Keratinocyte (primary cell): Measurements from ENCODE around the gene SMNDC1. TPM values are rescaled to one million over a fixed set of nuclear protein-coding genes. Genes with fewer than 3 reads are reported as not detected.

Experiments used
- DNase-seq: peaks from one replicate; pipeline ENCODE4 v3.0.0-alpha.2; 2011; ENCODE audit warnings: low read depth, missing footprints, low spot score
- FAIRE-seq: peaks from 2 replicates; lab custom pipeline; 2011; peaks lifted over from hg19 to GRCh38; lab: Jason Lieb, UNC
- H2AFZ ChIP-seq: 2 replicates; pipeline ENCODE4 v1.6.0; 2012; ENCODE audit warnings: low read length, control low read depth, inconsistent platforms; ENCODE audit not compliant: control insufficient read depth
- H3K27ac ChIP-seq: 2 replicates; pipeline ENCODE4 v1.5.1; 2011; ENCODE audit warnings: low read length; ENCODE audit not compliant: control insufficient read depth, insufficient read depth
- H3K27me3 ChIP-seq: 3 replicates; pipeline ENCODE4 v1.6.0; 2011; ENCODE audit warnings: low read length; ENCODE audit not compliant: control insufficient read depth, insufficient read depth; ENCODE audit errors: extremely low read depth
- H3K36me3 ChIP-seq, 2 experiments: 2 replicates in 1 of 2; 3 replicates in 1 of 2; pipeline ENCODE4 v1.5.1; 2011; ENCODE audit warnings: low read length in 2 of 2, mild to moderate bottlenecking in 1 of 2; ENCODE audit not compliant: control insufficient read depth in 2 of 2, insufficient read depth in 2 of 2; ENCODE audit errors: extremely low read depth in 1 of 2
- H3K4me1 ChIP-seq: 3 replicates; pipeline ENCODE4 v1.5.1; 2011; ENCODE audit warnings: low read length; ENCODE audit not compliant: control insufficient read depth, insufficient read depth; ENCODE audit errors: extremely low read depth
- H3K4me2 ChIP-seq: 3 replicates; pipeline ENCODE4 v1.6.0; 2011; ENCODE audit warnings: low read depth, low read length; ENCODE audit not compliant: control insufficient read depth, insufficient read depth; ENCODE audit errors: extremely low read depth
- H3K4me3 ChIP-seq, 3 experiments: fragments of 200-600 bp in 1 of 3; sonication (generic) in 1 of 3; 2 replicates in 2 of 3; 3 replicates in 1 of 3; pipeline ENCODE4 v1.5.1; 2011 to 2016; ENCODE audit warnings: low read length in 3 of 3, mild to moderate bottlenecking in 3 of 3, control low read depth in 2 of 3, inconsistent platforms in 1 of 3, low read depth in 1 of 3, mixed read lengths in 1 of 3, mixed run types in 1 of 3, moderate library complexity in 1 of 3; ENCODE audit not compliant: control insufficient read depth in 2 of 3, insufficient read depth in 2 of 3; ENCODE audit errors: extremely low read depth in 1 of 3
- H3K79me2 ChIP-seq: 2 replicates; pipeline ENCODE4 v1.6.0; 2012; ENCODE audit warnings: low read length; ENCODE audit not compliant: control insufficient read depth, insufficient read depth
- H3K9ac ChIP-seq: 3 replicates; pipeline ENCODE4 v1.6.0; 2011; ENCODE audit warnings: low read length; ENCODE audit not compliant: control insufficient read depth, insufficient read depth; ENCODE audit errors: extremely low read depth
- H3K9me1 ChIP-seq: 3 replicates; pipeline ENCODE4 v1.6.0; 2011; ENCODE audit warnings: low read length; ENCODE audit not compliant: control insufficient read depth, insufficient read depth; ENCODE audit errors: extremely low read depth
- H3K9me3 ChIP-seq: 2 replicates; pipeline ENCODE4 v1.5.1; 2012; ENCODE audit warnings: low read depth, low read length; ENCODE audit not compliant: control insufficient read depth
- H4K20me1 ChIP-seq: 3 replicates; pipeline ENCODE4 v1.6.0; 2011; ENCODE audit warnings: low read length; ENCODE audit not compliant: control insufficient read depth, insufficient read depth; ENCODE audit errors: extremely low read depth
- EZH2 ChIP-seq: IDR thresholded peaks from one replicate; pipeline ENCODE4 v1.6.1; 2012; ENCODE audit warnings: inconsistent platforms, mild to moderate bottlenecking, low read length, moderate library complexity
- dilution Hi-C: fragments of 300-500 bp; cut with MboI; formaldehyde crosslinking; loops from one replicate; pipeline ENCODE4 v1.7.0; 2020; ENCODE audit warnings: low sequenced_read_pairs; ENCODE audit not compliant: extremely low pct_ligation_motif_present
- polyA plus RNA-seq, 5 experiments: library from polyadenylated mRNA; depleted of rRNA in 3 of 5; stranded (reverse) in 3 of 5; stranded (forward) in 1 of 5; unstranded in 1 of 5; fragments of >200 nt; gene quantifications; 1 replicate in 1 of 5; 2 replicates in 3 of 5; 3 replicates in 1 of 5; pipeline versions ENCODE4 v1.2.1 to v1.2.3, GENCODE V29; 2011 to 2012; ENCODE audit warnings: missing spikeins in 2 of 5, low read depth in 1 of 5, low replicate concordance in 1 of 5
- TF ChIP-seq, protein P1 (sequence below), 3 experiments: IDR thresholded peaks in 1 of 3; conservative IDR thresholded peaks in 1 of 3; optimal IDR thresholded peaks in 1 of 3; 2 replicates in 2 of 3; 3 replicates in 1 of 3; pipeline versions ENCODE3 to v1.5.1; 2011; ENCODE audit warnings: low read length in 3 of 3, mild to moderate bottlenecking in 3 of 3, moderate library complexity in 2 of 3, control low read depth in 1 of 3, inconsistent platforms in 1 of 3; ENCODE audit not compliant: insufficient read depth in 2 of 3; ENCODE audit errors: extremely low read depth in 1 of 3

The SMNDC1 gene
- polyA plus RNA-seq, 1 donor (not counting 4 experiments of a cell fraction or from before 2014, with no cell fraction given), result 19.8 TPM

DNA sequence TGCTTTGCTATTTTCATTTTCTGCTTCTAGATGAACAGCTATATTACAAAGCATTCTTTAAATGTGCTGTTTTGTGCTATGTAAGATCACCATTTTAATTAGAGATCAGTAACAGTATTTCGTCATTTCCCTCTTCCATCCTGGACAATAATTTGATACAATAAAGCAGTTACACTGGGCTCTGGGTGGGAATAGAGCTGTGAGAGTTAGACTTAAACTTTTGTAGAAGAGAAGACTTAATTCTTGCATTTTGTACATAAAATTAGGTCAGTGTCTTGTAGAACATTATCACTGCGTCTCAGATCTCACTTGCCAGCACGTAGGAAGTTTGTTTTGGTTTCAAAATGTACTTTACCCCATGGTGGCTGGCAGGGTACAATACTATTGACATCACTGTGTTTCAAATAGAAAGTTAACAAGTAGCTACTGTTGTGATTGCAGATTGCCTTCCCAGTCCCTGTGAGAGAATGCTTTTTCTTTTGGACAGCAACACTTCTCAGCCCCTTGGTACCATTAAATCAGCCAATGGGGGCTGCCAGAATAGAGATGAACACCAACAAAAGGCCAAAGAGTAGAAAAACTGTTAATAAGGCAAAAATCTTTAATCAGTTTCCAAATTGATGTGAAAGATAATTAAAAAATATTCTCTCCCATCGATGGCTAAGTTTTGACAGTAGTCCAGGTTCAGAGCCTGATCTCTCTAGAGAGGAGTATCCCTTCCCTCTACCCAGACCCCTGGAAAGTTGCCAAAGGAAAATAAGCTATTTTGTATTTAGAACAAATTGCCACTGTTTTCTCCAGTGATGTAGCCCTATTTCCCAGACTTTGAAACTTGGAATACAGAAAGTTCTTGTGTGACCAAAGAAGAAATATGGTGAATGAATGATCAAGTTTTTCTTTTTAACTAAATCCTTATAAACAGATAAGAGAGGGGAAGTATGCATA lies 35.1 kb downstream of the SMNDC1 start:
- no peaks in the 10 kb centered on the region for H3K9me1 ChIP-seq
- no peaks in the 10 kb centered on the region for H3K9me3 ChIP-seq
- no peaks in the 10 kb centered on the region for H4K20me1 ChIP-seq
- DNase-seq (no peak), FAIRE-seq (no peak)
- H2AFZ ChIP-seq, result no peak overlapping the region
- H3K4me1 ChIP-seq, result no peaks in the 10 kb centered on the region
- H3K79me2 ChIP-seq, result no peaks in the 10 kb centered on the region
- no peaks in the 10 kb centered on the region for H3K36me3 ChIP-seq
- H3K4me2 ChIP-seq, result peak overlapping the region; percentile 24
- no peak for TF ChIP-seq EZH2
- TF ChIP-seq, protein P1, sequence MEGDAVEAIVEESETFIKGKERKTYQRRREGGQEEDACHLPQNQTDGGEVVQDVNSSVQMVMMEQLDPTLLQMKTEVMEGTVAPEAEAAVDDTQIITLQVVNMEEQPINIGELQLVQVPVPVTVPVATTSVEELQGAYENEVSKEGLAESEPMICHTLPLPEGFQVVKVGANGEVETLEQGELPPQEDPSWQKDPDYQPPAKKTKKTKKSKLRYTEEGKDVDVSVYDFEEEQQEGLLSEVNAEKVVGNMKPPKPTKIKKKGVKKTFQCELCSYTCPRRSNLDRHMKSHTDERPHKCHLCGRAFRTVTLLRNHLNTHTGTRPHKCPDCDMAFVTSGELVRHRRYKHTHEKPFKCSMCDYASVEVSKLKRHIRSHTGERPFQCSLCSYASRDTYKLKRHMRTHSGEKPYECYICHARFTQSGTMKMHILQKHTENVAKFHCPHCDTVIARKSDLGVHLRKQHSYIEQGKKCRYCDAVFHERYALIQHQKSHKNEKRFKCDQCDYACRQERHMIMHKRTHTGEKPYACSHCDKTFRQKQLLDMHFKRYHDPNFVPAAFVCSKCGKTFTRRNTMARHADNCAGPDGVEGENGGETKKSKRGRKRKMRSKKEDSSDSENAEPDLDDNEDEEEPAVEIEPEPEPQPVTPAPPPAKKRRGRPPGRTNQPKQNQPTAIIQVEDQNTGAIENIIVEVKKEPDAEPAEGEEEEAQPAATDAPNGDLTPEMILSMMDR (optimal IDR thresholded peaks at IDR 0.05 in 1 of 3, IDR thresholded peaks at IDR 0.05 in 1 of 3, conservative IDR thresholded peaks at IDR 0.05 in 1 of 3; ENCODE audit: extremely low read depth in 1 of 3, insufficient read depth in 2 of 3, low read length in 3 of 3), result no peak
- dilution Hi-C loops, result no loop called here
- H3K9ac ChIP-seq, result no peak overlapping the region
- H3K27me3 ChIP-seq, result no peaks in the 10 kb centered on the region
- H3K27ac ChIP-seq, result no peak overlapping the region
- no peak overlapping the region for H3K4me3 ChIP-seq

DNA sequence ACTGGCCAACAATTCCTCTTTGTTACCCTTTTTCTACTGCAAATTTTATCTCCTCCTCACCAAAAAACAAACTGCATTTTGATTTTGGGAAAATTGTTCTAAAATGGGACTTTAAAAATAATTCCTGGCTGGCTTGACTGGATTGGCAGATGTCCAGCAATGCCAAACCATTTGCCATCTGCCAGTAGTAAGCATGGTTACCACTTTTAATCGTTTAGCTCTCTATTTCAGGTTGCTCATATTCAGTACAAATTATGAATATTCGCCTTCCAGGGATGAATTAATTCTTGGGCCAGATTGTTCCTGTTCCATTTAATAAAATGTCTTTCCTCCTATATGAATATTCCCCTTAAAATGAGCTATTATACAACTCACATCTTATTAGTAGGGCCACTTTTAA lies 35.7 kb downstream of the SMNDC1 start:
- Histone ChIP-seq H3K36me3 (no peaks in the 10 kb centered on the region), H3K27me3 (no peaks in the 10 kb centered on the region), H3K4me1 (no peaks in the 10 kb centered on the region), H3K9me1 (no peaks in the 10 kb centered on the region), H2AFZ (no peak overlapping the region), H4K20me1 (no peaks in the 10 kb centered on the region), H3K4me2 (no peak overlapping the region), H3K27ac (no peak overlapping the region), H3K9me3 (no peaks in the 10 kb centered on the region), H3K9ac (no peak overlapping the region), H3K79me2 (no peaks in the 10 kb centered on the region), H3K4me3 (no peak overlapping the region)
- no peak for TF ChIP-seq EZH2
- TF ChIP-seq, protein P1 (optimal IDR thresholded peaks at IDR 0.05 in 1 of 3, IDR thresholded peaks at IDR 0.05 in 1 of 3, conservative IDR thresholded peaks at IDR 0.05 in 1 of 3; ENCODE audit: extremely low read depth in 1 of 3, insufficient read depth in 2 of 3, low read length in 3 of 3), result no peak
- dilution Hi-C loops, result no loop called here
- DNase-seq, result no peak
- FAIRE-seq, result no peak
